HEK293 (cell line): Measurements from ENCODE around the gene DGKG.

Experiments
- CTCF ChIA-PET: fragments of 350-600 bp; formaldehyde crosslinking; extraction: SDS; loops from one replicate; lab custom pipeline; 2021; ENCODE audit warnings: antibody characterized with exemption; lab: Yijun Ruan, JAX
- POLR2A ChIA-PET: fragments of 300-600 bp; formaldehyde crosslinking; extraction: SDS; loops from one replicate; lab custom pipeline; 2020; ENCODE audit warnings: antibody characterized with exemption, inconsistent platforms; lab: Yijun Ruan, JAX
- H3K27ac ChIP-seq: fragments of 200-500 bp; sonication (Bioruptor generic); 2 replicates; pipeline ENCODE4 v1.5.1; 2014; ENCODE audit warnings: low read depth, low read length, control low read depth, inconsistent platforms; ENCODE audit errors: extremely low read depth
- H3K36me3 ChIP-seq, 2 experiments: fragments of 200-500 bp in 1 of 2; sonication (Bioruptor generic) in 1 of 2; 1 replicate in 1 of 2; 2 replicates in 1 of 2; pipeline ENCODE4 v1.5.1; 2014 to 2017; ENCODE audit warnings: inconsistent platforms in 2 of 2, low read length in 2 of 2; ENCODE audit not compliant: control insufficient read depth in 2 of 2, insufficient read depth in 1 of 2
- H3K4me1 ChIP-seq: fragments of 200-500 bp; sonication (Bioruptor generic); 2 replicates; pipeline ENCODE4 v1.5.1; 2014; ENCODE audit warnings: mild to moderate bottlenecking, low read length, inconsistent platforms; ENCODE audit not compliant: control insufficient read depth, insufficient read depth
- H3K4me3 ChIP-seq: 2 replicates; pipeline ENCODE4 v1.5.1; 2011; ENCODE audit warnings: low read depth, mild to moderate bottlenecking, control low read depth, low read length, moderate library complexity
- H3K9me3 ChIP-seq: fragments of 200-500 bp; sonication (Bioruptor generic); 2 replicates; pipeline ENCODE4 v1.5.1; 2014; ENCODE audit warnings: low read depth, low read length, inconsistent platforms; ENCODE audit not compliant: control insufficient read depth, insufficient read depth
- HOXC10 ChIP-seq: sonication (generic); formaldehyde crosslinking; IDR thresholded peaks from 2 replicates; pipeline ENCODE4 v1.8.1; 2023; ENCODE audit warnings: mild to moderate bottlenecking, missing genetic modification reagents
- KLF8 ChIP-seq: fragments of 450-650 bp; formaldehyde crosslinking; IDR thresholded peaks from 2 replicates; pipeline ENCODE4 v1.5.1; 2016; ENCODE audit warnings: missing biosample characterization, missing genetic modification characterization
- REPIN1 ChIP-seq: fragments of 450-650 bp; formaldehyde crosslinking; IDR thresholded peaks from 2 replicates; pipeline ENCODE4 v1.5.1; 2017; ENCODE audit warnings: missing biosample characterization, missing genetic modification characterization, low read depth
- TSHZ1 ChIP-seq: fragments of 450-650 bp; formaldehyde crosslinking; IDR thresholded peaks from 2 replicates; pipeline ENCODE4 v1.5.1; 2016; ENCODE audit warnings: missing biosample characterization, missing genetic modification characterization, borderline replicate concordance
- ZBTB17 ChIP-seq: fragments of 450-650 bp; formaldehyde crosslinking; IDR thresholded peaks from 2 replicates; pipeline ENCODE4 v1.5.1; 2016; ENCODE audit warnings: missing biosample characterization, missing genetic modification characterization
- ZBTB26 ChIP-seq: fragments of 450-650 bp; formaldehyde crosslinking; optimal IDR thresholded peaks from 2 replicates; pipeline ENCODE3; 2016; ENCODE audit warnings: missing biosample characterization, mild to moderate bottlenecking, missing genetic modification characterization
- ZFHX2 ChIP-seq: fragments of 450-650 bp; formaldehyde crosslinking; conservative IDR thresholded peaks from 2 replicates; pipeline ENCODE4 v1.5.1; 2016; ENCODE audit warnings: missing biosample characterization, missing genetic modification characterization
- ZIC2 ChIP-seq: fragments of 450-650 bp; formaldehyde crosslinking; IDR thresholded peaks from 2 replicates; pipeline ENCODE4 v1.5.1; 2016; ENCODE audit warnings: missing biosample characterization, missing genetic modification characterization
- ZNF138 ChIP-seq: fragments of 450-650 bp; formaldehyde crosslinking; IDR thresholded peaks from 2 replicates; pipeline ENCODE4 v1.5.1; 2016; ENCODE audit warnings: missing biosample characterization, missing genetic modification characterization, borderline replicate concordance
- ZNF202 ChIP-seq: fragments of 450-650 bp; formaldehyde crosslinking; IDR thresholded peaks from 2 replicates; pipeline ENCODE4 v1.5.1; 2016; ENCODE audit warnings: missing biosample characterization, missing genetic modification characterization, borderline replicate concordance
- ZNF211 ChIP-seq: fragments of 450-650 bp; formaldehyde crosslinking; IDR thresholded peaks from 2 replicates; pipeline ENCODE4 v1.5.1; 2016; ENCODE audit warnings: low read depth, missing biosample characterization, missing genetic modification characterization
- ZNF221 ChIP-seq: fragments of 450-650 bp; formaldehyde crosslinking; IDR thresholded peaks from 2 replicates; pipeline ENCODE4 v1.5.1; 2017; ENCODE audit warnings: missing biosample characterization, missing genetic modification characterization, borderline replicate concordance
- ZNF280C ChIP-seq: fragments of 450-650 bp; formaldehyde crosslinking; IDR thresholded peaks from 2 replicates; pipeline ENCODE4 v1.5.1; 2016; ENCODE audit warnings: missing biosample characterization, missing genetic modification characterization
- ZNF423 ChIP-seq: fragments of 450-650 bp; formaldehyde crosslinking; IDR thresholded peaks from 2 replicates; pipeline ENCODE4 v1.5.1; 2016; ENCODE audit warnings: missing biosample characterization, missing genetic modification characterization
- ZNF48 ChIP-seq: fragments of 450-650 bp; formaldehyde crosslinking; IDR thresholded peaks from 2 replicates; pipeline ENCODE4 v1.5.1; 2016; ENCODE audit warnings: missing biosample characterization, missing genetic modification characterization
- ZNF518A ChIP-seq: fragments of 450-650 bp; formaldehyde crosslinking; conservative IDR thresholded peaks from 2 replicates; pipeline ENCODE4 v1.5.1; 2016; ENCODE audit warnings: low read depth, missing biosample characterization, missing genetic modification characterization
- ZNF529 ChIP-seq: fragments of 450-650 bp; formaldehyde crosslinking; IDR thresholded peaks from 2 replicates; pipeline ENCODE4 v1.5.1; 2017; ENCODE audit warnings: missing genetic modification characterization, missing biosample characterization; ENCODE audit not compliant: insufficient replicate concordance
- ZNF549 ChIP-seq: fragments of 450-650 bp; IDR thresholded peaks from 2 replicates; pipeline ENCODE4 v1.5.1; 2018; ENCODE audit warnings: missing biosample characterization, missing genetic modification characterization, mild to moderate bottlenecking, inconsistent platforms, moderate library complexity
- ZNF560 ChIP-seq: fragments of 450-650 bp; formaldehyde crosslinking; IDR thresholded peaks from 2 replicates; pipeline ENCODE4 v1.5.1; 2017; ENCODE audit warnings: missing biosample characterization, missing genetic modification characterization, borderline replicate concordance
- ZNF580 ChIP-seq: fragments of 450-650 bp; formaldehyde crosslinking; IDR thresholded peaks from 2 replicates; pipeline ENCODE4 v1.5.1; 2016; ENCODE audit warnings: missing biosample characterization, missing genetic modification characterization
- ZNF645 ChIP-seq: fragments of 450-650 bp; formaldehyde crosslinking; IDR thresholded peaks from 2 replicates; pipeline ENCODE4; 2016; ENCODE audit warnings: missing biosample characterization, missing genetic modification characterization
- ZNF677 ChIP-seq: fragments of 450-650 bp; IDR thresholded peaks from 2 replicates; pipeline ENCODE4 v1.5.0; 2018; ENCODE audit warnings: missing biosample characterization, mild to moderate bottlenecking, missing genetic modification characterization, moderate library complexity
- ZNF707 ChIP-seq: fragments of 450-650 bp; formaldehyde crosslinking; IDR thresholded peaks from 2 replicates; pipeline ENCODE4 v1.5.1; 2016; ENCODE audit warnings: missing biosample characterization, missing genetic modification characterization
- ZNF791 ChIP-seq: fragments of 450-650 bp; formaldehyde crosslinking; IDR thresholded peaks from 2 replicates; pipeline ENCODE4 v1.5.1; 2016; ENCODE audit warnings: missing biosample characterization, missing genetic modification characterization
- ZNF792 ChIP-seq: fragments of 450-650 bp; formaldehyde crosslinking; IDR thresholded peaks from 2 replicates; pipeline ENCODE4 v1.5.1; 2016; ENCODE audit warnings: missing biosample characterization, missing genetic modification characterization

The DGKG gene

GRCh38 chr3:186290796-186291195 lies 71.2 kb downstream of the DGKG start (continued):
- no peak for TF ChIP-seq ZNF645 (tag by site-specific recombination)
- no peak for TF ChIP-seq ZNF677 (tag by site-specific recombination)
- no peak for TF ChIP-seq ZNF518A
- TF ChIP-seq ZBTB26 (tag by site-specific recombination): no peak
- no peak for TF ChIP-seq ZNF280C
- no peak for TF ChIP-seq ZNF211 (tag by site-specific recombination)
- TF ChIP-seq REPIN1: no peak
- TF ChIP-seq ZNF549 (tag by site-specific recombination): no peak

GRCh38 chr3:186287711-186288110 lies 74.3 kb downstream of the DGKG start:
- no peaks in the 10 kb centered on the region for H3K36me3 ChIP-seq
- POLR2A ChIA-PET: no interaction called here
- no peaks in the 10 kb centered on the region for H3K4me1 ChIP-seq
- CTCF ChIA-PET: interaction anchor here (0.7 to 1.3 kb wide), 2 partner anchors 11 to 971 kb away, joined by 3 read pairs; no protein-coding TSS in a partner anchor
- no peak overlapping the region for H3K27ac ChIP-seq
- H3K9me3 ChIP-seq: no peaks in the 10 kb centered on the region
- no peak overlapping the region for H3K4me3 ChIP-seq
- TF ChIP-seq HOXC10 (CRISPR knock-in tag) (no peak), ZNF138 (no peak), KLF8 (tag by site-specific recombination) (no peak), ZNF423 (tag by site-specific recombination) (no peak), ZNF791 (tag by site-specific recombination) (no peak), ZNF580 (tag by site-specific recombination) (no peak), ZBTB17 (tag by site-specific recombination) (no peak), ZNF202 (tag by site-specific recombination) (no peak), ZNF529 (tag by site-specific recombination) (no peak), ZNF48 (tag by site-specific recombination) (no peak), ZIC2 (tag by site-specific recombination) (no peak), ZNF792 (tag by site-specific recombination) (no peak), ZNF560 (no peak), ZFHX2 (no peak), ZNF707 (tag by site-specific recombination) (no peak), ZNF221 (no peak), TSHZ1 (tag by site-specific recombination) (no peak)
